Myocyte (in vitro differentiated cells): Measurements from ENCODE around the gene CREB3L1. TPM values are rescaled to one million over a fixed set of nuclear protein-coding genes. Genes with fewer than 3 reads are reported as not detected.

ENCODE experiments used
- DNase-seq: peaks from one replicate; pipeline ENCODE4 v3.0.0-alpha.2; 2012; ENCODE audit warnings: low read depth
- total RNA-seq: library from RNA; depleted of rRNA; stranded (reverse); fragments of >200 nt; gene quantifications from 2 replicates; pipeline ENCODE4 v1.2.3, GENCODE V29; 2014

The CREB3L1 gene
- total RNA-seq, 1 donor from 2014 or later: 23.6 TPM

- no peak for DNase-seq
Measured at GRCh38 chr11:46321757-46322156, 44.3 kb downstream of the CREB3L1 start.

GRCh38 chr11:46322759-46323158 is 45.3 kb downstream of the CREB3L1 start:
- DNase-seq: no peak

- DNase-seq: no peak
Measured at GRCh38 chr11:46326813-46327416, 49.5 kb downstream of the CREB3L1 start.

GRCh38 chr11:46327829-46328228 is 50.4 kb downstream of the CREB3L1 start:
- DNase-seq: no peak

- DNase-seq: no peak
Measured at GRCh38 chr11:46330154-46330553, 52.7 kb downstream of the CREB3L1 start.

- peak; percentile 37 for DNase-seq
Measured at GRCh38 chr11:46330563-46331281, 53.3 kb downstream of the CREB3L1 start.

GRCh38 chr11:46331282-46331984 is 54.0 kb downstream of the CREB3L1 start:
- DNase-seq: no peak

- no peak for DNase-seq
Measured at GRCh38 chr11:46332093-46332567, 54.7 kb downstream of the CREB3L1 start.

GRCh38 chr11:46332568-46333393 is 55.3 kb downstream of the CREB3L1 start:
- DNase-seq: no peak

- DNase-seq: no peak
Measured at GRCh38 chr11:46333394-46333947, 56.0 kb downstream of the CREB3L1 start.

GRCh38 chr11:46334211-46334610 is 56.7 kb downstream of the CREB3L1 start:
- DNase-seq: no peak

GRCh38 chr11:46335271-46335670 is 57.8 kb downstream of the CREB3L1 start:
- no peak for DNase-seq

GRCh38 chr11:46335890-46336562 is 58.6 kb downstream of the CREB3L1 start:
- no peak for DNase-seq

- peak; percentile 50 for DNase-seq
Measured at GRCh38 chr11:46336563-46337180, 59.2 kb downstream of the CREB3L1 start.

- DNase-seq: no peak
Measured at GRCh38 chr11:46337626-46338345, 60.3 kb downstream of the CREB3L1 start.

GRCh38 chr11:46338636-46338987 is 61.1 kb downstream of the CREB3L1 start:
- DNase-seq: no peak

- peak; percentile 85 for DNase-seq
Measured at GRCh38 chr11:46338988-46339666, 61.7 kb downstream of the CREB3L1 start.

- no peak for DNase-seq
Measured at GRCh38 chr11:46339816-46340215, 62.4 kb downstream of the CREB3L1 start.

- no peak for DNase-seq
Measured at GRCh38 chr11:46341454-46341853, 64.0 kb downstream of the CREB3L1 start.
